Measurements from ENCODE around the gene PTK7.
"Not testable (repeated sequence)": the region's sequence is repeated elsewhere in the genome, so short reads cannot be mapped to it uniquely, and the experiment has no call there.

DNA sequence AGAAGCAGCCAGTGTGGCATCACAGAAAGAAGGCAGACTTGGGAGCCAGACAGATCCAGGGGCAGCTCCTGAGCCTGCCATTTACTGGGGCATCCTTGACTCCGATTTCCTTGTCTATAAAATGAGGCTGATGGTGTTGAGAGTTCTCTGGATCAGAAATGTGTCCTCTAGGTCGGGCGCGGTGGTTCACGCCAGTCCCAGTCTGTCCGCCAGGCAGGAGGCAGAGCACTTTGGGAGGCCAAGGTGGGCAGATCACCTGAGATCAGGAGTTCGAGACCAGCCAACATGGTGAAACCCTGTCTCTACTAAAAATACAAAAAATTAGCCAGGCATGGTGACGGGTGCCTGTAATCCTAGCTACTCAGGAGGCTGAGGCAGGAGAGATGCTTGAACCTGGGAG is 41.4 kb downstream of the PTK7 start:
- not testable (repeated sequence) for TF ChIP-seq CTCF, EZH2 (IDR thresholded peaks at IDR 0.05)

Measured in neural progenitor cell (in vitro differentiated cells).